Activated CD8-positive, alpha-beta T cell treated with anti-CD3 and anti-CD28 coated beads for 36 hours (primary cell): ENCODE measurements around the gene NABP2. TPM values are rescaled to one million over a fixed set of nuclear protein-coding genes. Genes with fewer than 3 reads are reported as not detected.
A peak's percentile ranks its signal among the peaks of the same experiment; 100 is the strongest.

Experiments
- ATAC-seq: fragments of 200-7000 bp; cut with Tn5 transposase; one replicate; pipeline ENCODE4 v1.10.0; 2021; ENCODE audit warnings: mild to moderate bottlenecking, moderate library complexity
- CTCF ChIA-PET: fragments of 350-600 bp; sonication (Branson Sonifier 250); formaldehyde crosslinking; loops from one replicate; lab custom pipeline; 2021; ENCODE audit warnings: antibody characterized with exemption; lab: Charles Lee
- POLR2A ChIA-PET: fragments of 350-600 bp; sonication (Branson Sonifier 250); formaldehyde crosslinking; loops from one replicate; lab custom pipeline; 2021; ENCODE audit warnings: antibody characterized with exemption; lab: Charles Lee
- DNase-seq: peaks from one replicate; pipeline ENCODE4 v3.0.0-alpha.2; 2020
- H3K27ac Mint-ChIP-seq: one replicate; pipeline ENCODE4 v1.8.0; 2021; ENCODE audit warnings: mild to moderate bottlenecking, mixed read lengths
- H3K27me3 Mint-ChIP-seq: one replicate; pipeline ENCODE4 v1.8.0; 2021; ENCODE audit warnings: mixed read lengths
- H3K36me3 Mint-ChIP-seq: one replicate; pipeline ENCODE4 v1.8.0; 2021; ENCODE audit warnings: low read depth, mixed read lengths
- H3K4me1 Mint-ChIP-seq: one replicate; pipeline ENCODE4 v1.8.0; 2021; ENCODE audit warnings: low read depth, mixed read lengths
- H3K4me3 Mint-ChIP-seq: one replicate; pipeline ENCODE4 v1.8.0; 2021; ENCODE audit warnings: mild to moderate bottlenecking, moderate library complexity, mixed read lengths
- H3K9me3 Mint-ChIP-seq: one replicate; pipeline ENCODE4 v1.8.0; 2021; ENCODE audit warnings: mixed read lengths
- CTCF ChIP-seq: fragments of 200-600 bp; IDR thresholded peaks from one replicate; pipeline ENCODE4 v1.8.0; 2022; ENCODE audit warnings: antibody characterized with exemption, mild to moderate bottlenecking
- intact Hi-C: fragments of 100-400 bp; cut with micrococcal nuclease; formaldehyde crosslinking; loops from one replicate; pipeline ENCODE4 v1.10.0; 2022
- total RNA-seq, 2 experiments: library from RNA; stranded (reverse); gene quantifications; one replicate each; pipeline ENCODE4 v1.2.3, GENCODE V29; 2021

NABP2 gene
- 10 to 100 TPM; 58.7 to 60.2 TPM for total RNA-seq

- Mint-ChIP-seq H3K27ac (peak within 1 kb of the TSS; percentile 87), H3K9me3 (no peaks in the 10 kb centered on the region), H3K36me3 (peaks cover 17% of the 10 kb centered on the region), H3K27me3 (no peaks in the 10 kb centered on the region), H3K4me1 (peaks cover 27% of the 10 kb centered on the region), H3K4me3 (peak within 1 kb of the TSS; percentile 98)
- peak; percentile 97 for DNase-seq
- POLR2A ChIA-PET: interaction anchor here (2.9 to 3.1 kb wide), 3 partner anchors 19 to 106 kb away, joined by 7 to 22 read pairs (median 16); partner anchors contain the start of genes ANKRD52 and ZC3H10
- CTCF ChIA-PET: interaction anchor here (4.0 kb wide), 1 partner anchor 35 kb away, joined by 41 read pairs; the partner anchor contains the start of gene SMARCC2
- peak; percentile 89 for TF ChIP-seq CTCF
- intact Hi-C loops: loop anchor here (2.0 to 5.0 kb wide), 2 partner anchors 33 to 43 kb away; partner anchors contain the start of gene COQ10A
- ATAC-seq: peak; percentile 81
Observed at GRCh38 chr12:56224102-56224701, at the start of gene NABP2. Gene NABP2 (plus strand): TSS chr12:56224342. CDS start chr12:56224857, 515 bp downstream.

GRCh38 chr12:56178347-56178746, 45.8 kb upstream of the NABP2 start:
- Mint-ChIP-seq H3K9me3 (no peaks in the 10 kb centered on the region), H3K27me3 (no peaks in the 10 kb centered on the region), H3K27ac (no peak overlapping the region), H3K4me1 (no peaks in the 10 kb centered on the region), H3K4me3 (no peak overlapping the region), H3K36me3 (peaks cover 47% of the 10 kb centered on the region)
- POLR2A ChIA-PET: interaction anchor here (0.6 to 1.7 kb wide), 6 partner anchors 10 to 17 kb away, joined by 3 to 9 read pairs (median 4); partner anchors contain the start of gene SMARCC2
- no peak for TF ChIP-seq CTCF
- CTCF ChIA-PET: interaction anchor here (0.8 to 1.4 kb wide), 3 partner anchors 11 to 59 kb away, joined by 3 to 4 read pairs (median 3); partner anchors contain the start of gene SMARCC2
- ATAC-seq (no peak), DNase-seq (no peak)
- intact Hi-C loops: no loop called here

DNA sequence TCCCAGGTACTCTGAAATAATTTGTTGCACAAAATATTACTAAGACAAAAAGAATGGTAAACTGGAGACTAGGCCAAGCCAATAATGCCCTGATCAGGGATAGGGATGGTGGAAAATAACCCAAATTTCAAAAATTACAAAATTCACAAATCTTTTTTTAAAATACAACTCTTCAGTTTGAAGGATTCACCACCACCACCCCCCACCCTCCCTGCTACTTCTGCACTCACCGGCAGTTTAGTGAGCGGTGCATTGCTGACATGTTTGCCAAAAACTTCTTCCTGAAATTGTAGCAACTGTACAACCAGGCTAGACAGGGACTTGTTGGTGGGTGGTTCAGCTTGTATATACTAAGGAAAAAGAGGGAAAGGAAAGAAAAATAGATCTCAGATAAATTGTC, 37.2 kb upstream of the NABP2 start:
- ChIA-PET POLR2A (interaction anchor here (0.6 to 5.7 kb wide), 10 partner anchors 12 to 357 kb away, joined by 3 to 68 read pairs (median 5); partner anchors contain the start of genes RPL41 and ZC3H10), CTCF (interaction anchor here (1.0 to 4.4 kb wide), 7 partner anchors 12 to 80 kb away, joined by 3 to 91 read pairs (median 6); partner anchors contain the start of genes COQ10A, RNF41 and ZC3H10)
- DNase-seq: no peak
- TF ChIP-seq CTCF: no peak
- intact Hi-C loops: no loop called here
- Mint-ChIP-seq H3K27ac (no peak overlapping the region), H3K4me1 (peaks cover 30% of the 10 kb centered on the region), H3K9me3 (no peaks in the 10 kb centered on the region), H3K4me3 (peak overlapping the region; percentile 92), H3K27me3 (peaks cover 2% of the 10 kb centered on the region), H3K36me3 (peaks cover 38% of the 10 kb centered on the region)
- ATAC-seq: no peak

- Mint-ChIP-seq H3K4me1 (peaks cover 37% of the 10 kb centered on the region), H3K9me3 (no peaks in the 10 kb centered on the region), H3K27ac (peak overlapping the region; percentile 91), H3K36me3 (peaks cover 36% of the 10 kb centered on the region), H3K4me3 (peak overlapping the region; percentile 92), H3K27me3 (peaks cover 2% of the 10 kb centered on the region)
- ATAC-seq (no peak), DNase-seq (no peak)
- intact Hi-C loops: loop anchor here (2.0 kb wide), 1 partner anchor 69 kb away; the partner anchor contains the start of gene ZC3H10
- POLR2A ChIA-PET: interaction anchor here (0.6 to 5.7 kb wide), 21 partner anchors 9 to 367 kb away, joined by 3 to 68 read pairs (median 5); partner anchors contain the start of genes ANKRD52, COQ10A, ESYT1 and MYL6
- TF ChIP-seq CTCF: no peak
- CTCF ChIA-PET: interaction anchor here (0.8 to 5.8 kb wide), 18 partner anchors 7 to 172 kb away, joined by 3 to 110 read pairs (median 6); partner anchors contain the start of genes CNPY2, COQ10A, ERBB3 and ESYT1
Observed at GRCh38 chr12:56188131-56188777, 35.9 kb upstream of the NABP2 start.
